Cardiac muscle cell (in vitro differentiated cells and primary cell): ENCODE measurements around the gene ZNF133. TPM values are rescaled to one million over a fixed set of nuclear protein-coding genes. Genes with fewer than 3 reads are reported as not detected.
"Not testable (repeated sequence)": the region's sequence is repeated elsewhere in the genome, so short reads cannot be mapped to it uniquely, and the experiment has no call there.

Experiments used
- DNase-seq, 2 donors: peaks; one replicate each; pipeline versions ENCODE4 v3.0.0 to v3.0.0-alpha.2; 2010 to 2017; ENCODE audit warnings: low read depth in 1 of 2, low spot score in 1 of 2
- H3K27ac ChIP-seq: fragments of 200-600 bp; sonication (generic); 2 replicates; pipeline ENCODE4 v1.5.1; 2016
- H3K27me3 ChIP-seq: fragments of 200-600 bp; sonication (generic); 2 replicates; pipeline ENCODE4 v1.6.0; 2016; ENCODE audit warnings: control low read depth
- H3K36me3 ChIP-seq: fragments of 200-600 bp; sonication (generic); 2 replicates; pipeline ENCODE4 v1.5.1; 2016; ENCODE audit warnings: control low read depth
- H3K4me1 ChIP-seq: fragments of 200-600 bp; sonication (generic); 2 replicates; pipeline ENCODE4 v1.8.1; 2017; ENCODE audit warnings: low read depth, mild to moderate bottlenecking, mixed run types
- H3K4me3 ChIP-seq: fragments of 200-600 bp; sonication (generic); 2 replicates; pipeline ENCODE4 v1.5.1; 2016; ENCODE audit warnings: mild to moderate bottlenecking
- H3K9me3 ChIP-seq: fragments of 200-600 bp; sonication (generic); 2 replicates; pipeline ENCODE4 v1.5.1; 2017; ENCODE audit warnings: low read depth, mild to moderate bottlenecking, control low read depth
- polyA plus RNA-seq: library from polyadenylated mRNA; unstranded; fragments of >200 nt; fragmentation: Nextera tagmentation; extraction: Ambion mirVana; gene quantifications from 2 replicates; pipeline ENCODE4 v1.2.1, GENCODE V29; 2016
- total RNA-seq: library from RNA; depleted of rRNA; stranded (reverse); fragments of >200 nt; gene quantifications from 2 replicates; pipeline ENCODE4 v1.2.3, GENCODE V29; 2016
- TF ChIP-seq, protein P1 (sequence below): IDR thresholded peaks from 2 replicates; pipeline ENCODE4 v1.5.1; 2012; ENCODE audit warnings: low read depth, mild to moderate bottlenecking, low read length

ZNF133 gene
- total and polyA plus RNA-seq, 2 experiments from 2014 or later, result 24.1 to 34.4 TPM

DNA sequence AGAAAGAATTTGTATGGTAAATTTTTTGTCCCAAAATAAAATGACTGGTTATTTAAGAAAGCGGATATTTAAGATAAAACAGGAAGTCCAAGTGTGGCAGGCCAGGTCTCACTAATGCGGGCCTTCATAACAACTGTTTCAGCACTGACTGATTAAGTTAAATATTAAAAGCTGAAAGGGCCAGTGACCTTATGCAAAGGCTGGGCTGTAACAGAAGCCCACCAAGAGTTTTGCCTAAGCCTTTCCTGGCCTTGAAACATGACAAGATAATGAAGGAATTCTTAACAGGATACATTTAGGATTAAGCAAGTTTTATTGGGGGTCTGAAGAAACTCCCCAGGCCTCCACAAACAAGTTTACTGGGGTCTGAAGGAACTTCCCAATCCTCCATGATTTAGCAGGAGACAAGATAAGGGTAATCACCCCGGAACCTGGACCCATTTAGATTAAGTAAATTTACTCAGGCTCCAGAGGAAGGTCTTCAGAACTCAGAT is 36.3 kb downstream of the ZNF133 start:
- H3K4me1 ChIP-seq, result no peaks in the 10 kb centered on the region
- DNase-seq, result no peak
- no peak overlapping the region for H3K27ac ChIP-seq

DNA sequence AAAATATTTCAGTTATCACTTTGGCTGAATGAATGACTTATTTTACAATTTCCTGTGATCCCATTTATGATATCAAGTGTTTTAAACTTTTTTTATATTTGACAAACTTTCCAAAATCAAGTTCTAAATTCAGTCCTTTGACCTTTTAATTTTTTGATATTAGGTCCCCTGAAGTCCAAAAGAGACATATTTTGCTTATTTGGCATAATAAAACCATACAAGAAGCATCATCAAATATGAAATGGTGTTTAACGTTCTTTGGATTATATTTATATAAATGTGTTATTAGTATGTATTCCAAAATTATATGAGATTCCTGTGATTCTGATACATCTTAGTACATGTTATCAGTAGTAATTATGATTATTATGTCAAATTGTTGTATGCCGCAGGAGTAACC is 38.7 kb downstream of the ZNF133 start:
- Histone ChIP-seq H3K36me3 (no peaks in the 10 kb centered on the region), H3K27ac (no peak overlapping the region), H3K9me3 (no peaks in the 10 kb centered on the region), H3K27me3 (no peaks in the 10 kb centered on the region), H3K4me3 (no peak overlapping the region), H3K4me1 (no peaks in the 10 kb centered on the region)
- TF ChIP-seq, protein P1, sequence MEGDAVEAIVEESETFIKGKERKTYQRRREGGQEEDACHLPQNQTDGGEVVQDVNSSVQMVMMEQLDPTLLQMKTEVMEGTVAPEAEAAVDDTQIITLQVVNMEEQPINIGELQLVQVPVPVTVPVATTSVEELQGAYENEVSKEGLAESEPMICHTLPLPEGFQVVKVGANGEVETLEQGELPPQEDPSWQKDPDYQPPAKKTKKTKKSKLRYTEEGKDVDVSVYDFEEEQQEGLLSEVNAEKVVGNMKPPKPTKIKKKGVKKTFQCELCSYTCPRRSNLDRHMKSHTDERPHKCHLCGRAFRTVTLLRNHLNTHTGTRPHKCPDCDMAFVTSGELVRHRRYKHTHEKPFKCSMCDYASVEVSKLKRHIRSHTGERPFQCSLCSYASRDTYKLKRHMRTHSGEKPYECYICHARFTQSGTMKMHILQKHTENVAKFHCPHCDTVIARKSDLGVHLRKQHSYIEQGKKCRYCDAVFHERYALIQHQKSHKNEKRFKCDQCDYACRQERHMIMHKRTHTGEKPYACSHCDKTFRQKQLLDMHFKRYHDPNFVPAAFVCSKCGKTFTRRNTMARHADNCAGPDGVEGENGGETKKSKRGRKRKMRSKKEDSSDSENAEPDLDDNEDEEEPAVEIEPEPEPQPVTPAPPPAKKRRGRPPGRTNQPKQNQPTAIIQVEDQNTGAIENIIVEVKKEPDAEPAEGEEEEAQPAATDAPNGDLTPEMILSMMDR, result no peak
- DNase-seq, result no peak

More for the DNA sequence above, 36.3 kb downstream of the ZNF133 start:
- Histone ChIP-seq H3K36me3 (no peaks in the 10 kb centered on the region), H3K9me3 (no peaks in the 10 kb centered on the region), H3K27me3 (no peaks in the 10 kb centered on the region), H3K4me3 (no peak overlapping the region)
- TF ChIP-seq, protein P1, result no peak

DNA sequence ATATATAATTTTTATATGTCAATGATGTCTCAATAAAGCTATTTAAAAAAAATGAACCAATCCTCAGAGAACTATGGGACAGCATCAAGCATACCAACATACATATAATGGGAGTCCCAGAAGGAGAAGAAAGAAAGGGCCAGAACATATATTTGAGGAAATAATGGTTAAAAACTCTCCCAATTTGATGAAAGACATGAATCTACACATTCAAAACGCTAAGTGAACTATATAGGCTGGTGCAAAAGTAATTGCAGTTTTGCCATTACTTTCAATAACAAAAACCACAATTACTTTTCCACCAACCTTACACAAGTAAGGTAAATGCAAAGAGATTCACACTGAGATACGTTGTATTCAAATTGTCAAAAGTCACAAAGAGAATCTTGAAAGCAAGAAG is 43.4 kb downstream of the ZNF133 start:
- Histone ChIP-seq H3K4me1 (no peaks in the 10 kb centered on the region), H3K36me3 (no peaks in the 10 kb centered on the region), H3K27ac (no peak overlapping the region), H3K9me3 (no peaks in the 10 kb centered on the region), H3K27me3 (no peaks in the 10 kb centered on the region), H3K4me3 (no peak overlapping the region)
- DNase-seq, result no peak
- TF ChIP-seq, protein P1, result no peak

DNA sequence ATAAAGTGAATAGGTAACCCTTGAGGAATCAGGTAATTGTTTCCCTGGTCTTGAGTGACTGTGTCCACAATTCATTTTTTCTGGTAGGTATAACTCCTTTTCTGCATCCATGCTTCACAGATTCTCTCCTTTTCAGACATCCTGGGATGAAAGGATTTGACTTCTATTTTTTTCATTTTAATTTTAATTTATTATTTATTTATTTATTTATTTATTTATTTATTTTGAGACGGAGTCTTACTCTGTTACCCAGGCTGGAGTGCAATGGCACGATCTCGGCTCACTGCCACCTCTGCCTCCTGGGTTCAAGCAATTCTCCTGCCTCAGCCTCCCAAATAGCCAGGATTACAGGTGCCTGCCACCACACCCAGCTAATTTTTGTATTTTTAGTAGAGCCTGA is 61.4 kb downstream of the ZNF133 start:
- not testable (repeated sequence) for H3K27me3 ChIP-seq, H3K4me1 ChIP-seq, DNase-seq, H3K4me3 ChIP-seq, H3K36me3 ChIP-seq, H3K9me3 ChIP-seq, H3K27ac ChIP-seq

DNA sequence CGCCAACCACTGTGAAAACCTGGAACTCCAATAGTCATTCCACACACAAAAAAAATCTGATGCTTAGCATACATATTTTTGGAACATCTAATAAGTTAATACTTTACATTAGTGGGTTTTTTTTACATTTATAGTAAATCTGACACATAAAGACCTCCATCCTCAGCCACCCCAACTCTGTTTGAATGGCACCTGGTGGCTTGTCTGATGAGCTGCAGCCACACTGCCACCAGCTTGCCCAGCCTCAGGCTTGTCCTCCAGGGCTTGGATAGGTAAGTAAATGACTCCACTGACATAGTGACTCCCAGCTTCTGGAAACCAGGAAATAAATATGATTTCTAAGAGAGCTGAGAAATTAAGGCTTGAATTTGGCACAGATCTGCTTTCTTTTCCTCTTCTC is 71.5 kb downstream of the ZNF133 start:
- Histone ChIP-seq H3K36me3 (no peaks in the 10 kb centered on the region), H3K9me3 (no peaks in the 10 kb centered on the region), H3K27me3 (no peaks in the 10 kb centered on the region), H3K4me1 (no peaks in the 10 kb centered on the region), H3K4me3 (no peak overlapping the region), H3K27ac (no peak overlapping the region)
- DNase-seq, result no peak
- TF ChIP-seq, protein P1, result no peak

DNA sequence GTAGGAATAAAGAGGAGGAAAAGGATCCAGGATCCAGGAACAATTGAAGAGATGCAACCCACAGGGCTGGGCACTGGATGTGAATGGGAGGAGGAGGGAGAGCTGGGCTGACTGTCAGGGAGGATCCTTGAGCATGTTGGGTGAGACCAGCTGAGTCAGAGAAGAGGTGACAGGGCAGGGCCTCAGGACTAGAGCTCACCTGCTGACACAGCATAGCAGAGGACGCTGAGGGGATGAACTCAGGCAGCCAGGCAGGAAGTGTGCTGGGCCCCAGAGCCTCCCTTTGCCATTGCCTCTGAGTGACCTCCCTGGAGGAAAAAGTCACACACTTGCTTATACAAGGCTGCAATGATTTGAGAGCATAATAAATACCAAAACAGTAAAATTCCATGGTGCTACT is 72.3 kb downstream of the ZNF133 start:
- Histone ChIP-seq H3K27ac (no peak overlapping the region), H3K4me1 (no peaks in the 10 kb centered on the region), H3K4me3 (no peak overlapping the region), H3K36me3 (no peaks in the 10 kb centered on the region), H3K9me3 (no peaks in the 10 kb centered on the region), H3K27me3 (no peaks in the 10 kb centered on the region)
- no peak for DNase-seq
- TF ChIP-seq, protein P1, result no peak
